Measurements from ENCODE around the gene COA6.

DNA sequence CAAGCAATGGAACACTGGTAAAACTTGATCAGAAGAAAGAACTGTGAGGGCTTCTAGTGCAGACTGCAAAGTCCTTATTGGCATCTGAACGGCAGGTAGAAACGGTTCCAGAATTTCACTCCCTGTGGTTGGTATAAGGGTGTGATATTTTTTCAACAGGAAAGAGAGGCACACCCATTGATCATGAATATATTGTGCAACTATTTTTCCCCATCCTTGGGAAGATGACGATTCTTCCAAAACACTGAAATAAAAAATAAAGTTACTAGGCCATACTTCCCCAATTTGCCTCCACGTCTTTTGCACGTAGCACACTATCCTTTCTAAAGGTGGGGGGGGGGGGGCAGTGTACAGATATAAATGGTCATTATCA, 56.2 kb downstream of the COA6 start:
- TF ChIP-seq, protein P1, sequence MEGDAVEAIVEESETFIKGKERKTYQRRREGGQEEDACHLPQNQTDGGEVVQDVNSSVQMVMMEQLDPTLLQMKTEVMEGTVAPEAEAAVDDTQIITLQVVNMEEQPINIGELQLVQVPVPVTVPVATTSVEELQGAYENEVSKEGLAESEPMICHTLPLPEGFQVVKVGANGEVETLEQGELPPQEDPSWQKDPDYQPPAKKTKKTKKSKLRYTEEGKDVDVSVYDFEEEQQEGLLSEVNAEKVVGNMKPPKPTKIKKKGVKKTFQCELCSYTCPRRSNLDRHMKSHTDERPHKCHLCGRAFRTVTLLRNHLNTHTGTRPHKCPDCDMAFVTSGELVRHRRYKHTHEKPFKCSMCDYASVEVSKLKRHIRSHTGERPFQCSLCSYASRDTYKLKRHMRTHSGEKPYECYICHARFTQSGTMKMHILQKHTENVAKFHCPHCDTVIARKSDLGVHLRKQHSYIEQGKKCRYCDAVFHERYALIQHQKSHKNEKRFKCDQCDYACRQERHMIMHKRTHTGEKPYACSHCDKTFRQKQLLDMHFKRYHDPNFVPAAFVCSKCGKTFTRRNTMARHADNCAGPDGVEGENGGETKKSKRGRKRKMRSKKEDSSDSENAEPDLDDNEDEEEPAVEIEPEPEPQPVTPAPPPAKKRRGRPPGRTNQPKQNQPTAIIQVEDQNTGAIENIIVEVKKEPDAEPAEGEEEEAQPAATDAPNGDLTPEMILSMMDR (IDR thresholded peaks at IDR 0.05): no peak
- TF ChIP-seq POLR2A (IDR thresholded peaks at IDR 0.05; ENCODE audit: low read depth): no peak

All from esophagus muscularis mucosa (tissue), 3 donors.